K562 (cell line): ENCODE data around the gene CFAP58. TPM values are rescaled to one million over a fixed set of nuclear protein-coding genes. Genes with fewer than 3 reads are reported as not detected.
A peak's percentile ranks its signal among the peaks of the same experiment; 100 is the strongest.

Experiments used
- CCAR2 ChIP-seq: fragments of 200-400 bp; formaldehyde crosslinking; IDR thresholded peaks from 2 replicates; pipeline ENCODE4 v1.6.1; 2017; ENCODE audit warnings: mild to moderate bottlenecking, low read depth, low read length
- CREBBP ChIP-seq: IDR thresholded peaks from one replicate; pipeline ENCODE4 v1.6.1; 2012; ENCODE audit warnings: low read depth, mild to moderate bottlenecking, control low read depth, inconsistent platforms, low read length
- CXXC5 ChIP-seq: fragments of 250-450 bp; sonication (Bioruptor Pico); IDR thresholded peaks from 2 replicates; pipeline ENCODE4 v1.8.0; 2022; ENCODE audit warnings: inconsistent platforms, mild to moderate bottlenecking, moderate library complexity
- NCOA6 ChIP-seq: fragments of 450-650 bp; IDR thresholded peaks from 2 replicates; pipeline ENCODE4 v1.6.1; 2017; ENCODE audit warnings: mild to moderate bottlenecking
- NFATC3 ChIP-seq: fragments of 450-650 bp; IDR thresholded peaks from 2 replicates; pipeline ENCODE4 v1.6.1; 2017; ENCODE audit warnings: mild to moderate bottlenecking
- PBX2 ChIP-seq, 2 experiments: IDR thresholded peaks in 1 of 2; conservative IDR thresholded peaks in 1 of 2; 2 replicates each; pipeline ENCODE4 v1.6.1; 2016; ENCODE audit warnings: low read depth in 2 of 2, mild to moderate bottlenecking in 1 of 2, missing compliant biosample characterization in 1 of 2, missing genetic modification characterization in 1 of 2, moderate library complexity in 1 of 2
- RNF219 ChIP-seq: fragments of 250-450 bp; sonication (Bioruptor Pico); IDR thresholded peaks from 2 replicates; pipeline ENCODE4 v1.5.0; 2022; ENCODE audit warnings: mild to moderate bottlenecking
- SMARCA5 ChIP-seq: fragments of 450-650 bp; IDR thresholded peaks from 2 replicates; pipeline ENCODE4 v1.6.1; 2016
- ZBTB40 ChIP-seq, 2 experiments: fragments of 450-650 bp in 1 of 2; sonication (generic) in 1 of 2; formaldehyde crosslinking in 1 of 2; IDR thresholded peaks; 2 replicates each; pipeline versions ENCODE4 v1.7.1 to v1.9.0; 2016 to 2022; ENCODE audit warnings: inconsistent platforms in 1 of 2, mild to moderate bottlenecking in 1 of 2, missing genetic modification reagents in 1 of 2
- polyA plus RNA-seq, 8 experiments: library from polyadenylated mRNA; depleted of rRNA in 4 of 8; stranded (reverse) in 5 of 8; unstranded in 3 of 8; fragments of >200 nt; fragmentation: Nextera tagmentation in 2 of 8; fragmentation: Illumina TruSeq in 1 of 8; extraction: Ambion mirVana in 2 of 8; extraction: Trizol in 1 of 8; gene quantifications; 2 replicates each; pipeline versions ENCODE4 v1.2.1 to v1.2.3, GENCODE V29; 2011 to 2014; ENCODE audit warnings: inconsistent platforms in 1 of 8, missing spikeins in 1 of 8
- total RNA-seq, 7 experiments: library from RNA; depleted of rRNA in 6 of 7; stranded (reverse); fragments of >200 nt in 6 of 7; fragmentation: Illumina TruSeq in 2 of 7; extraction: Trizol in 2 of 7; gene quantifications; 2 replicates each; pipeline versions ENCODE4 v1.2.1 to v1.2.3, GENCODE V29; 2011 to 2021; ENCODE audit warnings: low replicate concordance in 1 of 7
- TF ChIP-seq, protein P1 (sequence below): fragments of 200-800 bp; sonication (Bioruptor generic); IDR thresholded peaks from 2 replicates; pipeline ENCODE4 v1.6.1; 2017; ENCODE audit warnings: missing genetic modification characterization, missing compliant biosample characterization

The CFAP58 gene
- total and polyA plus RNA-seq, 9 of the 15 experiments (the other 6 are each of a cell fraction or from before 2014, with no cell fraction given), result 0.08 to 2.0 (median 0.71) TPM

DNA sequence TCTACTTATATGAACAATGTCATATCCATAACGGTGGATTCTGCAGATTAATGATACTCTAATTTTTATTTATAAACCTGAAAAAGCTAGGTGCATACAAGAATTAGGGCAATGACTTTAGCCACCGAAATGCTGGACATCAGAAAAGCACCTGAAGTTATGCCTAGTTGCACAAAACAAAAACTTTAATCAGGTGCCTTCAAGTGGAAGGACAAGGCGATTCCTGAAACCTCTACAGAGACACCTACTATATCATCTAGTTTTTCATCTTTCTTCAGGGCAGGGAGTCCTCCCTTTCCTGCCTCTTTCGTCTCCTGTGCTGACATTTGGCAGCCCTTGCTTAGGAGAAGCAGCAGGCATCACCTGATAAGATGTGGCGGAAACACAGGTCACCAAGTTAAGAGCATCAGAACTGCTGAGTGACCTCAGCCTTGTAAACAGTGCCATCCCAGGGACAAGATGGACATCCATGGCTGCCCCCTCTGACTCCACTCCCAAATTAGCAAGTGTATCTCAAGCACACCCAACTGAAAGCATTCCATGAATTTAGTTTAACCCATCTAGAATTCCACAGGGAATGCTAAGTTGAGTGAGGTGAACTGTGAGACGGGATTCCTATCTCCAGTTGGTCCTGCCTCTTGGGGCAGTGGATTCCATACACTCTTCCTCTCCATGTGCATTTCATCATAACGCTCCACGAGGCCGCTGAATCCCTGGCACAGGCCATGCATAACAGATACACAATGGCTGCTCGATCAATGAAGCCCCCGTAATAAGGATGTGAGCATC lies 21.2 kb upstream of the CFAP58 start (continued):
- TF ChIP-seq PBX2 (CRISPR knock-in tag; IDR thresholded peaks at IDR 0.05; ENCODE audit: low read depth) (no peak), PBX2 (tag; conservative IDR thresholded peaks at IDR 0.05; ENCODE audit: low read depth) (no peak), CREBBP (no peak), CCAR2 (no peak), NCOA6 (no peak), ZBTB40 (IDR thresholded peaks at IDR 0.05) (peak; percentile 81), ZBTB40 (CRISPR knock-in tag; IDR thresholded peaks at IDR 0.05) (peak; percentile 62; the same call in 1 of the 2 replicates), NFATC3 (no peak), CXXC5 (peak; percentile 26; the same call in 1 of the 2 replicates), SMARCA5 (no peak), RNF219 (no peak)
- TF ChIP-seq, protein P1, sequence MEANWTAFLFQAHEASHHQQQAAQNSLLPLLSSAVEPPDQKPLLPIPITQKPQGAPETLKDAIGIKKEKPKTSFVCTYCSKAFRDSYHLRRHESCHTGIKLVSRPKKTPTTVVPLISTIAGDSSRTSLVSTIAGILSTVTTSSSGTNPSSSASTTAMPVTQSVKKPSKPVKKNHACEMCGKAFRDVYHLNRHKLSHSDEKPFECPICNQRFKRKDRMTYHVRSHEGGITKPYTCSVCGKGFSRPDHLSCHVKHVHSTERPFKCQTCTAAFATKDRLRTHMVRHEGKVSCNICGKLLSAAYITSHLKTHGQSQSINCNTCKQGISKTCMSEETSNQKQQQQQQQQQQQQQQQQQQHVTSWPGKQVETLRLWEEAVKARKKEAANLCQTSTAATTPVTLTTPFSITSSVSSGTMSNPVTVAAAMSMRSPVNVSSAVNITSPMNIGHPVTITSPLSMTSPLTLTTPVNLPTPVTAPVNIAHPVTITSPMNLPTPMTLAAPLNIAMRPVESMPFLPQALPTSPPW (CRISPR knock-in tag), result no peak
